GM19023 (cell line): ENCODE data around the gene VRK1.

ENCODE experiments used
- ATAC-seq: cut with Tn5 transposase; IDR thresholded peaks from one replicate; pipeline ENCODE4 v1.9.1; 2021; ENCODE audit warnings: mild to moderate bottlenecking, moderate library complexity; ENCODE audit not compliant: unreplicated experiment

The VRK1 gene

GRCh38 chr14:96916751-96917150 is 119.6 kb downstream of the VRK1 start:
- ATAC-seq, result no peak

- no peak for ATAC-seq
These were observed 120.3 kb downstream of the VRK1 start for GRCh38 chr14:96917442-96917963.

GRCh38 chr14:96920023-96920422 is 122.8 kb downstream of the VRK1 start:
- ATAC-seq, result no peak

GRCh38 chr14:96920820-96921219 is 123.6 kb downstream of the VRK1 start:
- no peak for ATAC-seq

- no peak for ATAC-seq
These were observed 125.8 kb downstream of the VRK1 start for GRCh38 chr14:96922986-96923385.

GRCh38 chr14:96925422-96925821 is 128.2 kb downstream of the VRK1 start:
- ATAC-seq, result no peak

- no peak for ATAC-seq
These were observed 128.8 kb downstream of the VRK1 start for GRCh38 chr14:96926001-96926400.

GRCh38 chr14:96928779-96929380 is 131.7 kb downstream of the VRK1 start:
- ATAC-seq, result no peak

- no peak for ATAC-seq
These were observed 132.8 kb downstream of the VRK1 start for GRCh38 chr14:96929950-96930349.

GRCh38 chr14:96930526-96930925 is 133.3 kb downstream of the VRK1 start:
- ATAC-seq, result no peak
